NCI-H2196 (cell line): Measurements from ENCODE around the gene GDA.
"Not testable (repeated sequence)": the region's sequence is repeated elsewhere in the genome, so short reads cannot be mapped to it uniquely, and the experiment has no call there.

Source experiments
- DNase-seq: peaks from one replicate; lab custom pipeline; 2025; ENCODE audit not compliant: unreplicated experiment; lab: John Stamatoyannopoulos, UW

GDA gene

DNA sequence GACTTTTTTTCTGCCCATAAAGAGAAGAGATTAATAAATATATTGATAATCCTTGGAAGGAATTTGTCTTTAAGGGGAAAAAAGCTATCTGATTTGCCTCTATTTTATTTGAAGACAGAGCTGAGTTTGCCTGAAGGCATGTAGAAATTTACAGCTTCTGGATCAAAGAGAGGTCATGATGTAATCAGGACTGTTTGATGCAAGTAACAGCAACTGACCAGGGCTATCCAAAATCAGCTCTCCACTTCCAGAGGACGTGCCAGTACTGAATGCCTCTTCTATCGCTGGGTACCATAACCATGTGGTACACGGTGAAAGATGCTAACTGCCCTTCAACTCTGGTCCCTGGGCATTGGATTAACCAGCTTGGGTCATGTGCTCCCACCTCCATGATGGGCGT lies 125.2 kb downstream of the GDA start:
- no peak for DNase-seq

DNA sequence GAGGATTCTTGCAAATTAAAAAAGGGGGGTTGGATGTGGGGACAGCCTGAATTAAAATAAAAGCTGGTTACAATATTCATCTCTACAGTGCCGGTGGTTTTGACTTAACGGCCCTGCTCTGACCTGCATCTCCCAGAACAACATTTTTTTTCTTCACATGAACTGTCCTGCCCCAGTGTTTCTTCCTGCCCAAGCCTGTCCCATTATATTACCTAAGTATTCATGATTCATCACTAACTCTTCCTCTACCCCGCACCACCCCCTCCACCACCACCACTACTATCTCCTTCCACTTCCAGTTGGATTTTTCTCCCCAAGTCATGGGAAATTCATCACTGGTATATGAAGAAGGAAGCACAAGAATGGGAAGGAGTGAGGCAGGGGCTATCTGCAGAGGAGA lies 125.7 kb downstream of the GDA start:
- no peak for DNase-seq

DNA sequence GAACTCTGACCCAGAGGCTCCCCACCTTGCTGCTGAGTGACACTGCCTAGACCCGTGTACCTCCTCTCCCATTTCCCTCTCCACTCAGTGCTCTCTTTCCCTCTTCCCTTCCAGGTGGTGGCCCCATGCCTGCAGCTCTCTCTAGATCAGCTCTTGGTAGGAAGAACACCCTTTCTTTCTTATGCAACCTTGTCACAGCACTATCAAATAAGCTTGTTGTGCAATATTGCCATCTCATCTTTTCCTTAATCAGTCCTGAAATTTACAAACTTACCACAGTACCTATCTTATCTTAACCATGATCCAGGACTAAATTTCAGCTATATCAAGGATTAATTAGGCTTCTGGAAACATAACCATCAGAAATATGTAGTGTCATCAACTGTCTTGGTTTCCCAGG lies 127.2 kb downstream of the GDA start:
- no peak for DNase-seq

DNA sequence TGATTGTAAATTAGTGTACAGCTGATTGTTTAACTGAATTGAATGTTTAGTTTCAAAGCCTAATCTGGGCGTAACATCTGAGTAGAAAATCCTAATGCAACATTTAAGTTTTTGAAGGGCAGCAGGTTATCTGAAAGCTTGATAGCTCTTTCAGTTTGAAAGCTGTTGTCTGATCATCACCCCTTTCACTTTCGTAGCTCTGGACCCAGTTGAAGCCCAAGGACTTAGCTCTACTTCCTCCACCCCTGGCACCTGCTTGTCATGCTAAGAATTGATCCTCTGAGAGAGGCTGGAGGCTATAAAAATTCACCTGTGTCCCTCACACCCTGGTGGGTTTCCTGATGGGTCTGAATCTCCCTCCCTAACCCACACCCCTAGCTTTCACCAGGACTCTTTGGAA lies 129.7 kb downstream of the GDA start:
- DNase-seq: no peak

DNA sequence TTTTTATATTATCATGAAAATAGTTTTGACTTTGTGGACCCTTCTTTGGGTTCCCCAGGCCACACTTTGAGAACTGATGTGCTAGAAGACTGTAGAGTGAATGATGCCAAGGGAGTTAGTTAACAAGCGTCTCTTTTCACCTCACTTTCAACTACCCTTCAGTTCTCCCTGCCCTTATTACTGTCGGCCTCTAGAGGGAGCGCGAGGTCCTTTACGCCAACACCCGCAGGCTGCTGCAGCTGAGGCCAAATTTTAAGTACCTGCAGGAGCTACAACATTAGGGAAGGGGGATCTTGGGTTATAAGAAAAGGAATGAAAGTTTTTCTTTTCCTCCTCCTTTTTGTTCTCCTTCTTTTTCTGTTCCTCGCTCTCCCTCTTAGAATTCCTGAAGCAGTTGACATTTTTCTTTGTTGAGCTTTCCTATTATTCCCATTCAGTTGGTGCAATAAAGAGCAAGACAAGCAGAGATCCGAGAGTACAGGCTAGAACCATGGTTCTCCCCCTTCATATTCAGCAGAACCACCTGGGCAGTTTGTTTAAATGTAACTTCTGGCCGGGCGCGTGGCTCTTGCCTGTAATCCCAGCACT lies 131.8 kb downstream of the GDA start:
- peak; percentile 59 for DNase-seq

DNA sequence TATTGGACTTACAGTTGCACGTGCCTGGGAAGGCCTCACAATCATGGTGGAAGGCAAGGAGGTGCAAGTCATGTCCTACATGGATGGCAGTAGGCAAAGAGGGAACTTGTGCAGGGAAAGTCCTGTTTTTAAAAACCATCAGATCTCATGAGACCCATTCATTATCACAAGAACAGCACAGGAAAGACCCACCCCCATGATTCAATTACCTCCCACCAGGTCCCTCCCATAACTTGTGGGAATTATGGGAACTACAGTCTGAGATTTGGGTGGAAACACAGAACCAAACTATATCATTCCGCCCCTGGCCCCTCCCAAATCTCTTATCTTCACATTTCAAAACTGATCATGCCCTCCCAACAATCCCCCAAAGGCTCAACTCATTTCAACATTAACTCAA lies 140.2 kb downstream of the GDA start:
- DNase-seq: no peak

DNA sequence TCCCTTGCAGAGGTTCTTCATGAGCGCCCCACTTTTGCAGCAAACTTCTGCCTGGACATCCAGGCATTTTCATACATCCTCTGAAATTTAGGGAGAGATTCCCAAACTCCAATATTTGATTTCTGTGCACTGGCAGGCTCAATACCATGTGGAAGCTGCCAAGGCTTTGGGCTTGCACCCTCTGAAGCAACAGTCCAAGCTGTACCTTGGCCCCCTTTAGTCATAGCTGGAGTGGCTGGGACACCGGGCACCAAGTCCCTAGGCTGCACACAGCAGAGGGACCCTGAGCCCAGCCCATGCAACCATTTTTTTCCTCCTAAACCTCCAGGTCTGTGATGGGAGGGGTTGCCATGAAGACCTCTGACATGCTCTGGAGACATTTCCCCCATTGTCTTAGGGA lies 141.1 kb downstream of the GDA start:
- no peak for DNase-seq

DNA sequence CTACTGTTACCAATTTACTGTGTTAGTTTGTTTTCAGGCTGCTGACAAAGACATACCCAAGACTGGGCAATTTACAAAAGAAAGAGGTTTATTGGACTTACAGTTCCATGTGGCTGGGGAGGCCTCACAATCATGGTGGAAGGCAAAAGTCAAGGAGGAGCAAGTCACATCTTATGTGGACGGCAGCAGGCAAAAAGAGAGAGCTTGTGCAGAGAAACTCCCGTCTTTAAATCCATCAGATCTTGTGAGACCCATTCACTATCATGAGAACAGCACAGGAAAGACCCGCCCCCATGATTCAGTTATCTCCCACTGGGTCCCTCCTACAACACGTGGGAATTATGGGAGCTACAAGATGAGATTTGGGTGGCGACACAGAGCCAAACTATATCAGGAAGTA lies 142.3 kb downstream of the GDA start:
- DNase-seq: not testable (repeated sequence)

DNA sequence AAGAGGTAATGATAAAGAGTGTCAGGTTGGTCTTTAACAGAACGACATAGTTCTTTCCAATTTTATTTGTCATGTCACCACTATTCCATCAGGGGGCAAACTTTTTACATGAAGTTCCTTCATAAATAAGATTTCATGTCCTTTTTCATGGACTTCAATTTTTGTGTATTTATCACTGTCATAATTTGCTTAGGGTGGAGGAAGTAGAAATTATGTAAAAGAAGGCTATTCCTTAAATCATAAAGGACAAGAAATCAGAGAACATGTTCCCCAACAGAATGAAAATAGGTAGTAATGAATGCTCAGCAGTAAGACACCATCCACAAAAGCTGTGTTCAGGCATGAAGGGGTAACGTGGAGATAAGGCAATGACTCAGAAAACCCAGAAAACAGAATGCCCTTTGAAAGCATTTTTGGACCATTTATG lies 143.0 kb downstream of the GDA start:
- DNase-seq: peak; percentile 38

DNA sequence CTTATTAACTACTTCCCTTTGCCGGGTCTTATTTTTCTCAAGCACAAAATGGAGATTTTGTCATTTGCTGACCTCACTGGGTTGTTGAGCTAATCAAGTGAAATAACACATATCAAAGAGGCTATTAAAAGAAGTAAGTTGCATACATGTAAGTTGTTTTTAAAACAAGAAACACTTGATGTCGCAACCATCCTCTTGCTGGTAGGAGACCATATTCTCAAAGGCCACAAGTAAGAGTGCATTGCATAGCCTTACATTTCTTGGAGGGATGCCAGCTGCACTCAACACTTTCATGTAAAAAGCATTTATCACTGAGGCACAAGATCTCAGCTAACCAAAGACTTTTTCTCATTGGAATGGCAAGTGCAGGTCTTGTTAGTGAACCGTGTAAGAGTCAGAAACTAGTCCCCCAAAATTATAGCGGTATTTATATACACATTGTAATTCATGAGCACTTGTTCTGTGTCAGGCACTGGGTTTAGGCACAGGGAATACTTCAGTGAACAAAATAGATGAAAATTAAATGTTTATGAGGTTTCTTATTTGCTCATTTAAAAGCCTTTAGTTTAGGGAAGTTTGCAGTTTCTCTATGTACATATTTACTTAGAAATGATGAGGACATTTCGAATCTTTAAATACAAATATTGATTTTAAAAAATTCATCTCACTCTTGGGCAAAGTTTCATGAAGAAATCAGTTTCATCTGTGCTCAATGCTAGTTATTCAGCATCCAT lies 143.8 kb downstream of the GDA start:
- no peak for DNase-seq

DNA sequence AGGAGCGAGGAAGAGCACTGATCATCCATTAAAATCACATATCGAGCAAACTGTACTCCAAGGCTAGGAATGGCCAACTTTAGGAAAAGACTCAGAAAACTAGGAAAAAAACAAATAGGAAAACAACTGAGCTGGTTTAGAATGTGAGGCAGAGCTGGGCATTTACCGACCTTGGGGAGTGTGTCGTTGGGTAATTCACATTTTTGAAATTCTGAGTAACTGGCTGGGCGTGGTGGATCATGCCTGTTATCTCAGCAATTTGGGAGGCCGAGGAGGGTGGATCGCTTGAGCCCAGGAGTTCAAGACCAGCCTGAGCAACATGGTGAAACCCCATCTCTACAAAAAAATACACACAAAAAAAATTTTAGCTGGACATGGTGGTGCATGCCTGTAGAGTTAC lies 145.7 kb downstream of the GDA start:
- no peak for DNase-seq

DNA sequence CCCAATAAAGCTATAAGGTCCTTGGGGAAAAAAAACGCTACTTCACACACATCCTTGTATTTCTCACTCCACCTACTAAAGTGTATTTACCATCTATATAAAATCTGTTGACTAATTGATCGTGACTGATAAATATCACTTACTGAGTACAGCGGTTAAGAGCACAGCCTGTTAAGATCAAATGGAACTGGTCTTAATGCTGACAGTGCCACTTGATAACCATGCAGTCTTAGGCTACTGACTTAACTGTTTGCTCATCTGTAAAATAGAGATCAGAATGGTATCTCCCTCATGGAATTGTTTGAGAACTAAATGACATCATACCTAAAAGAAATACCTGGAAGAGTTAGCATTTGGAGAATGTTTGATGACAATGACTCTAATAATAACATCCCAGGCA lies 148.3 kb downstream of the GDA start:
- no peak for DNase-seq

DNA sequence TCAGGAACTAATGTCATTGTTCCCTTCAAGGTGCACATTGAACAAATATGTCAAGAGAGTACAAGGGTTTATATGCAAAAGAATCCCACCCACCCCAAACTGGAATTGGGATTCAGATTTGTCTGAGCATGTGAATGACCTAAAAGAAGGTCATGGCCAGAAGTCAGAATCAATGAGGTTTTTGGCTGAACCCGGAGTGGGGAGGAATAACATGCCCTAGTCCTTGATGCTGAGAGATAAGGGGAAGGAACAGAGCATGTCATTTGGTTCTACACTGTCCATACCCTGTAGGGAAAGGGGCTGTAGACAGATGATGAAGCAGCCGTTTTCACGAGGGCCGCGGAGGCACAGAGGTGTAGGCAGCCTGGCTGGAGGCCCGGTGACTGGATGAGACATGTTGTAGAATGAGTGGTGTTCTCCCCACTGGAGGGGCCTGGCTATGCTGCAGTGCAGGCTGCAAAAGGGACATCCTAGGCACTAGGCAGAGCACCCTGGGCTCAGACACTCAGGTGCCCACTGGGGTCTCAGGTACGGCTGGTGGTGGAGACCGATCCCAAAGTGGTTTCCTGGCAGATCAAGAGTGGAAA lies 149.9 kb downstream of the GDA start:
- DNase-seq: no peak

DNA sequence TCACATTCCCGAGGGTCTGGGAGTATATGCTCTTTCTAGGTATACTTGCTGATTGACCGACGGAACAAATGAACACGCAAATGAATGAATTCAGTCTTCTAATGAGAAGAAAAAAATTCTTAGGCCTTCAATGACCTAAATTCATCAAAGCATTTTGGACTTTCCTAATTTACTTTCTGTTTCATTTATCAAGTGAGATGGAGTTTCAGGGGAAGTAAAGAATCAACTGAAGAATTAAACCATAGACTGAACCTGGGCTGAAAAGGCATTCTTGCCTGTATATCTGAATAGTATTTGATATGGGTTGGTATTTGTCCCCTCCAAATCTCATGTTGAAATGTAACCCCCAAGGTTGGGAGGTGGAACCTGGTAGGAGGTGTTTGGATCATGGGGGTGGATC lies 151.6 kb downstream of the GDA start:
- DNase-seq: no peak
